Brain microvascular endothelial cell (primary cell): ENCODE results near the gene TMTC1.

Experiments used
- DNase-seq: peaks from one replicate; pipeline ENCODE4 v3.0.0-alpha.2; 2020
- H3K27ac ChIP-seq: fragments of 250-450 bp; sonication (Bioruptor Pico); 2 replicates; pipeline ENCODE4 v1.5.1; 2020; ENCODE audit warnings: mild to moderate bottlenecking, moderate library complexity
- H3K27me3 ChIP-seq: fragments of 250-450 bp; sonication (Bioruptor Pico); replicated peaks from 2 replicates; pipeline ENCODE4 v1.5.1; 2020; ENCODE audit warnings: mild to moderate bottlenecking
- H3K36me3 ChIP-seq: fragments of 250-450 bp; sonication (Bioruptor Pico); replicated peaks from 2 replicates; pipeline ENCODE4 v1.5.1; 2020; ENCODE audit warnings: mild to moderate bottlenecking
- H3K4me3 ChIP-seq: 2 replicates; pipeline ENCODE4 v1.5.1; 2011; ENCODE audit warnings: low read depth, mild to moderate bottlenecking, control low read depth, low read length, moderate library complexity
- CTCF ChIP-seq: IDR thresholded peaks from 2 replicates; pipeline ENCODE4 v1.5.1; 2011; ENCODE audit warnings: low read depth, mild to moderate bottlenecking, moderate library complexity, low read length, control low read depth, inconsistent platforms; ENCODE audit errors: missing control alignments
- in situ Hi-C: cut with HindIII; loops from 2 replicates; pipeline ENCODE4 v1.10.0; 2017; ENCODE audit warnings: low sequenced_read_pairs, low pct_ligation_motif_present

TMTC1 gene

GRCh38 chr12:29781705-29782266, 2.0 kb downstream of the TMTC1 start:
- Histone ChIP-seq H3K36me3 (no peaks in the 10 kb centered on the region), H3K27me3 (no peaks in the 10 kb centered on the region), H3K4me3 (peak overlapping the region; percentile 71), H3K27ac (peak overlapping the region; percentile 77)
- TF ChIP-seq CTCF: no peak
- in situ Hi-C loops: no loop called here
- DNase-seq: no peak

DNA sequence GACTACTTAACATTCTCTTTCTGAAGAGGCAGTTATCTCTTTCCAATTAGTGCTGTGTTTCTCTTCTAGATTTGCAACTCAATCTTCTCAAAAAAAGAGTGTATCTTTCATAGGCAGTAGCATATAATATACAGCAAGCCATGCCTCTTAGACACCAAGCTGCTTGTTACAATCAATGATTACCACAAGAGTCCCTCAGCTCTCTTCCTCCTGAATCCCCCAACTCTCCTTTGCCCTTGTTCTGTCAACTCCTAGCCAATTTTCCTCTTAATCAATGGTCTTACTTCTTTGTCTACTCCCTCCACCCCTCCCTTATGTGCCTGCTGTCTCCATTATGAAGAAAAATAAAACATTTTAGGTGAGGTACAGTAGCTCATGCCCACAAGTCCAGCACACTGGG, 2.6 kb downstream of the TMTC1 start:
- H3K27me3 ChIP-seq: no peaks in the 10 kb centered on the region
- H3K27ac ChIP-seq: no peak overlapping the region
- no peak for DNase-seq
- in situ Hi-C loops: no loop called here
- no peak overlapping the region for H3K4me3 ChIP-seq
- no peaks in the 10 kb centered on the region for H3K36me3 ChIP-seq
- no peak for TF ChIP-seq CTCF

GRCh38 chr12:29780084-29780483, 3.7 kb downstream of the TMTC1 start:
- no peaks in the 10 kb centered on the region for H3K36me3 ChIP-seq
- H3K27me3 ChIP-seq: no peaks in the 10 kb centered on the region
- H3K4me3 ChIP-seq: no peak overlapping the region
- no peak for TF ChIP-seq CTCF
- in situ Hi-C loops: no loop called here
- H3K27ac ChIP-seq: no peak overlapping the region
- no peak for DNase-seq

DNA sequence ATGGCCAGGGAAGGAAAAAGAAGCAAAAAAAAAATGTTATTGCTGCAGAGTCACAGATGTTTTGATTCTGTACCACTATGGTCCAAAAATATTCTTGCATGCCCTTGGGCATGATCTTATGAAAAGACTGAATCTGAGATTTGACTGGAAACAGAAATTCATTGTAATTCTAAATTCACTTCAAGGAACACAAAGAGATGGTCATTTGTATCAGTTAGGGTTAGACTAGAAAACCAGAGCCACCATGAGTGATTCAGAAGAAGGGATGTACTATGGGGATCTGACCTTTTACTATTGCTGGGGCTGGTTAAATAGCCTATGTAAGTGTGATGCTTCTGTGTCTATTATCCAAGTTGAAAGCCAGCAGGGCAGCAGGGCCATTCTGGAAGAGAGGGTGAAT, 5.2 kb downstream of the TMTC1 start:
- TF ChIP-seq CTCF: no peak
- Histone ChIP-seq H3K27ac (no peak overlapping the region), H3K36me3 (no peaks in the 10 kb centered on the region), H3K4me3 (no peak overlapping the region), H3K27me3 (no peaks in the 10 kb centered on the region)
- DNase-seq: no peak
- in situ Hi-C loops: no loop called here

DNA sequence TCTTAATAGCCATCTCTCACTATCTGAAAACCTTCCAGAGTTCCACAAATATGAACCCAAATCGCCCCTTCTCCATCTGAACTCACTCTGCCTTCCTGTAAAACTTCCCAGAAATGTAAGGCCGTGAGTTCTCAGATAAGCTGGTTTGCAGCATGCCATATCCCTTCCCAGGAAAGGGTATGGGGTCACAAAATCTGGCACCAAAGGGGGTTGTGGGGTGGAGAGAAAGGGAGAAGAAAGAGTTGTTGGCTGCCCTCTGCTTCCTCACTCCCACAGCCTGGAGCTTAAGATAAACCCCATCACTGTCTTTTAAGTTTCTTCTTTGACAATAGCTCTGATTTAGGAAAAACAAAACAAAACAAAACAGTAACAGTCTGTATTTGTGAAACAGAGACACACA, 10.7 kb downstream of the TMTC1 start:
- TF ChIP-seq CTCF: no peak

DNA sequence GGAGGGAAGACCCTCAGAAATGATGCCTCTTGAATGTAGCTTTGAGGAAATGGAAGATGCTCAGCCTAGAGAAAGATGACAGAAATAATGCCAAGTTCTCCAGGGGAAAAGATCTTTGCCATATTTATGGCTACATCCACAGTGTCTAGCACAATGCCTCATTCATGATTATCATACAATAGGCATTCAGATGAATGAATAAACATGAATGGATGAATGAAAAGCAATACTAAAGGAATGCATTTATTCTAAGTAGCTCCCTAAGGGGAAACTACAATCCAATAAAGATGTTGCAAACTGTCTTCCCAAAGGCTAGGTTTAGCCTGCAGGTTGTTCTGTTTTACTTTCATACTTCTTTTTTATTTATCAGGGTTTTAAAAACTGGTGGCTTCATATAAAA, 12.0 kb downstream of the TMTC1 start:
- DNase-seq: no peak
- no peaks in the 10 kb centered on the region for H3K36me3 ChIP-seq
- no peak for TF ChIP-seq CTCF
- in situ Hi-C loops: no loop called here
- H3K27ac ChIP-seq: no peak overlapping the region
- H3K4me3 ChIP-seq: no peak overlapping the region
- H3K27me3 ChIP-seq: no peaks in the 10 kb centered on the region

More for the DNA sequence above, 10.7 kb downstream of the TMTC1 start:
- in situ Hi-C loops: no loop called here
- no peak for DNase-seq
- Histone ChIP-seq H3K27ac (no peak overlapping the region), H3K4me3 (no peak overlapping the region), H3K27me3 (no peaks in the 10 kb centered on the region), H3K36me3 (no peaks in the 10 kb centered on the region)
